Fibroblast of lung (primary cell): ENCODE results near the gene PIGM.

ENCODE experiments used
- CTCF ChIP-seq, 2 donors: IDR thresholded peaks in 1 of 2; conservative IDR thresholded peaks in 1 of 2; 1 replicate in 1 of 2; 2 replicates in 1 of 2; pipeline ENCODE4 v1.5.1; 2011 to 2012; ENCODE audit warnings: low read length in 2 of 2, control low read depth in 1 of 2, inconsistent platforms in 1 of 2, low read depth in 1 of 2, mild to moderate bottlenecking in 1 of 2
- EZH2 ChIP-seq: IDR thresholded peaks from 2 replicates; pipeline ENCODE4 v1.5.1; 2012; ENCODE audit warnings: low read length, control low read depth, mild to moderate bottlenecking; ENCODE audit errors: missing control alignments

GRCh38 chr1:160040476-160040875 lies 8.7 kb upstream of the PIGM start:
- TF ChIP-seq CTCF (conservative IDR thresholded peaks at IDR 0.05 in 1 of 2, IDR thresholded peaks at IDR 0.05 in 1 of 2; ENCODE audit: low read depth in 1 of 2, low read length in 2 of 2) (no peak), EZH2 (no peak)
